Astrocyte of the spinal cord (primary cell): ENCODE measurements around the gene MYO15B.

Source experiments
- DNase-seq: peaks from one replicate; pipeline ENCODE4 v3.0.0; 2011; ENCODE audit warnings: low read depth, low spot score
- H3K4me3 ChIP-seq: 2 replicates; pipeline ENCODE4 v1.5.1; 2011; ENCODE audit warnings: low read depth, mild to moderate bottlenecking, low read length, moderate library complexity
- CTCF ChIP-seq: IDR thresholded peaks from 2 replicates; pipeline ENCODE4 v1.5.1; 2012; ENCODE audit warnings: low read depth, mild to moderate bottlenecking, low read length, inconsistent platforms
- in situ Hi-C: cut with HindIII; loops from 2 replicates; pipeline ENCODE4 v1.10.0; 2017; ENCODE audit warnings: low sequenced_read_pairs

The MYO15B gene

GRCh38 chr17:75558666-75559530 lies 28.7 kb upstream of the MYO15B start:
- in situ Hi-C loops, result no loop called here

GRCh38 chr17:75559958-75560533 lies 27.6 kb upstream of the MYO15B start:
- no peak overlapping the region for H3K4me3 ChIP-seq
- in situ Hi-C loops, result no loop called here
- DNase-seq, result no peak
- TF ChIP-seq CTCF, result no peak

More at GRCh38 chr17:75558666-75559530, 28.7 kb upstream of the MYO15B start:
- no peak for DNase-seq
- H3K4me3 ChIP-seq, result no peak overlapping the region
- TF ChIP-seq CTCF, result no peak

- no peak overlapping the region for H3K4me3 ChIP-seq
- peak; percentile 4 for DNase-seq
- no peak for TF ChIP-seq CTCF
- in situ Hi-C loops, result no loop called here
These were observed 25.5 kb upstream of the MYO15B start for GRCh38 chr17:75561927-75562603.

GRCh38 chr17:75563063-75563758 lies 24.4 kb upstream of the MYO15B start:
- DNase-seq, result no peak
- no peak for TF ChIP-seq CTCF
- H3K4me3 ChIP-seq, result no peak overlapping the region
- in situ Hi-C loops, result no loop called here

- no peak for TF ChIP-seq CTCF
- in situ Hi-C loops, result no loop called here
- DNase-seq, result no peak
- H3K4me3 ChIP-seq, result no peak overlapping the region
These were observed 23.4 kb upstream of the MYO15B start for GRCh38 chr17:75564195-75564594.

- no peak for TF ChIP-seq CTCF
- in situ Hi-C loops, result no loop called here
- DNase-seq, result no peak
- no peak overlapping the region for H3K4me3 ChIP-seq
These were observed 22.5 kb upstream of the MYO15B start for GRCh38 chr17:75565066-75565465.
